ENCODE results near the gene OXA1L.

GRCh38 chr14:22814373-22814772, 47.9 kb downstream of the OXA1L start:
- TF ChIP-seq POLR2A (IDR thresholded peaks at IDR 0.05; ENCODE audit: low read depth, low read length) (no peak), TAF1 (IDR thresholded peaks at IDR 0.05; ENCODE audit: low read depth, low read length) (no peak)

All from GM12891 (cell line).